Thyroid gland (tissue), 4 donors: ENCODE data around the gene TNFRSF17. TPM values are rescaled to one million over a fixed set of nuclear protein-coding genes. Genes with fewer than 3 reads are reported as not detected.

Source experiments
- DNase-seq, 2 donors: peaks; one replicate each; pipeline ENCODE4 v3.0.0-alpha.2; 2019
- H3K27ac ChIP-seq, 3 donors: fragments of 200-600 bp; sonication (generic); 1 replicate in 2 of 3; 2 replicates in 1 of 3; pipeline ENCODE4 v1.5.1; 2016 to 2019; ENCODE audit warnings: mild to moderate bottlenecking in 1 of 3, moderate library complexity in 1 of 3
- H3K27me3 ChIP-seq: fragments of 200-600 bp; sonication (generic); one replicate; pipeline ENCODE4 v1.5.1; 2019
- H3K36me3 ChIP-seq, 2 donors: fragments of 200-600 bp; sonication (generic); one replicate each; pipeline ENCODE4 v1.5.1; 2016 to 2019
- H3K4me1 ChIP-seq, 2 donors: fragments of 200-600 bp; sonication (generic); one replicate each; pipeline ENCODE4 v1.5.1; 2017 to 2019
- H3K4me3 ChIP-seq, 3 donors: fragments of 200-600 bp; sonication (generic); replicated peaks in 1 of 3; 1 replicate in 2 of 3; 2 replicates in 1 of 3; pipeline ENCODE4 v1.5.1; 2016; ENCODE audit warnings: mild to moderate bottlenecking in 1 of 3
- H3K9me3 ChIP-seq: fragments of 200-600 bp; sonication (generic); one replicate; pipeline ENCODE4 v1.5.1; 2017
- CTCF ChIP-seq, 6 experiments: fragments of 200-600 bp in 3 of 6; fragments of 450-650 bp in 3 of 6; sonication (generic) in 3 of 6; IDR thresholded peaks; one replicate each; pipeline ENCODE4 v1.5.1; 2016 to 2019; ENCODE audit warnings: antibody characterized with exemption in 6 of 6, mild to moderate bottlenecking in 2 of 6, inconsistent platforms in 1 of 6, moderate library complexity in 1 of 6
- POLR2A ChIP-seq, 2 donors: fragments of 450-650 bp; IDR thresholded peaks; one replicate each; pipeline ENCODE4 v1.6.1; 2017; ENCODE audit warnings: antibody characterized with exemption in 2 of 2, mild to moderate bottlenecking in 2 of 2, moderate library complexity in 1 of 2
- WGBS, 2 donors: methylation state at CpG; one replicate each; pipeline ENCODE4 v1.1.5; 2017; 5-methylcytosine and 5-hydroxymethylcytosine counted together
- intact Hi-C: fragments of 100-400 bp; cut with DNase I; formaldehyde crosslinking; loops from one replicate; pipeline ENCODE4 v1.15.1; 2023
- total RNA-seq, 4 donors: library from RNA; depleted of rRNA; stranded (reverse); fragments of >200 nt; gene quantifications; one replicate each; pipeline ENCODE4 v1.2.3, GENCODE V29; 2016

The TNFRSF17 gene
- total RNA-seq, 4 donors from 2014 or later, result 0.67 TPM; not detected in 3

GRCh38 chr16:11976850-11977375 lies 11.9 kb downstream of the TNFRSF17 start:
- TF ChIP-seq POLR2A (IDR thresholded peaks at IDR 0.05) (peak in 1 of 2 donors; percentile 20), CTCF (IDR thresholded peaks at IDR 0.05) (no peak)
- Histone ChIP-seq H3K4me1 (peaks cover 12 to 17% of the 10 kb centered on the region in 2 donors), H3K27ac (peak overlapping the region; percentile 46 to 73 (median 69)), H3K9me3 (no peaks in the 10 kb centered on the region), H3K27me3 (no peaks in the 10 kb centered on the region), H3K4me3 (peak overlapping the region; percentile 39 to 75 (median 61)), H3K36me3 (no peaks in the 10 kb centered on the region)
- intact Hi-C loops, result no loop called here
- WGBS, 2 donors, result 1 to 2% methylated on average over 7 to 11 of the region's 22 CpGs
- no peak for DNase-seq

- H3K4me3 ChIP-seq, result peak overlapping the region in 2 of 3 donors; percentile 39 to 75
- WGBS, 2 donors, result 26 to 29% methylated on average over 12 of the region's 12 CpGs
- no peaks in the 10 kb centered on the region for H3K9me3 ChIP-seq
- no peaks in the 10 kb centered on the region for H3K36me3 ChIP-seq
- H3K4me1 ChIP-seq, result peaks cover 12 to 17% of the 10 kb centered on the region in 2 donors
- peak in 1 of 2 donors; percentile 19 for DNase-seq
- peak overlapping the region; percentile 46 to 73 (median 69) for H3K27ac ChIP-seq
- no peaks in the 10 kb centered on the region for H3K27me3 ChIP-seq
- TF ChIP-seq POLR2A (IDR thresholded peaks at IDR 0.05) (peak in 1 of 2 donors; percentile 9), CTCF (IDR thresholded peaks at IDR 0.05) (no peak)
- intact Hi-C loops, result no loop called here
Measured at GRCh38 chr16:11977376-11978041, 12.5 kb downstream of the TNFRSF17 start.

- TF ChIP-seq CTCF (IDR thresholded peaks at IDR 0.05), result no peak
- TF ChIP-seq POLR2A (IDR thresholded peaks at IDR 0.05), result no peak
- H3K36me3 ChIP-seq, result no peaks in the 10 kb centered on the region
- H3K27me3 ChIP-seq, result no peaks in the 10 kb centered on the region
- H3K4me3 ChIP-seq, result no peak overlapping the region
- no peak for DNase-seq
- H3K9me3 ChIP-seq, result no peaks in the 10 kb centered on the region
- peak overlapping the region in 2 of 3 donors; percentile 69 to 73 for H3K27ac ChIP-seq
- intact Hi-C loops, result no loop called here
- peaks cover 11 to 17% of the 10 kb centered on the region in 2 donors for H3K4me1 ChIP-seq
- WGBS, 2 donors, result 78 to 82% methylated on average over 2 of the region's 2 CpGs
Measured at GRCh38 chr16:11978080-11978479, 13.1 kb downstream of the TNFRSF17 start.

GRCh38 chr16:11979013-11979672 lies 14.1 kb downstream of the TNFRSF17 start:
- Histone ChIP-seq H3K9me3 (no peaks in the 10 kb centered on the region), H3K27ac (no peak overlapping the region), H3K4me3 (no peak overlapping the region), H3K4me1 (peaks cover 5 to 13% of the 10 kb centered on the region in 2 donors), H3K27me3 (no peaks in the 10 kb centered on the region), H3K36me3 (no peaks in the 10 kb centered on the region)
- intact Hi-C loops, result no loop called here
- no peak for TF ChIP-seq CTCF (IDR thresholded peaks at IDR 0.05)
- TF ChIP-seq POLR2A (IDR thresholded peaks at IDR 0.05), result no peak
- DNase-seq, result no peak
- WGBS, 2 donors, result 81 to 82% methylated on average over 9 of the region's 9 CpGs
